Measurements from ENCODE around the gene TNNC1.

TNNC1 gene

DNA sequence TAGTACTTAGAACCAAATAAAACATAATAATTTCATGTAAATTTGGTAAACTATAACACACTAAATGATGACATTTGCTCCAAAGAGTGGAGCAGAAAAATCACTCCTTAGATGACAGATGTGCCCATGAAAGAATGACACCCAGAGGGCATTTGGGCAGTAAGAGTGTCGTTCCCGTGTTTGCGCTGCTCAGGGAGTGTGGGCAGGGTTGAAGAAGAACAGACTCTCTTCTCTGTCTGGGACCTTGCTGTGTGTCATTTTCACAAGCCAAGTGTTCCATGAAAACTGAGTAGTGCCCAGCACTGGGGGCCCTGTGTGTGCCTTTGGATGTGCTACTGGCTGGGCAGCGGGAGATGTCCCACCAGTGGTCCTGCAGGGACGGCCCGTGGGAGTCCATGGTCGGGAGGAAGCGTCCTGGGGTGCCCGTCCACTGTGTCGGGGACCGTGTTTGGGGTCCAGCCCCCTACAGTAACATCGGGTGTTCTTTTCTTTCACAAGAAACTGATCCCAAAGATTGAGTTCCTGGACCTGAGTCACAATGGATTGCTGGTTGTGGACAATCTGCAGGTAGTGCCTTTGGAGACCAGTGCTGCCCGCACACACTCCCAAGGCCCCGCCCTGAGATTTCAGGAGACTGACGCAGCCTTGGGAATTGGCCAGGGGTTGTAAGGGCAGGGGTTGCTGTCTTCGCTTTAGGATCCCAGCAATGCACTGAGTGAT, 23.4 kb upstream of the TNNC1 start:
- TF ChIP-seq, protein P1, sequence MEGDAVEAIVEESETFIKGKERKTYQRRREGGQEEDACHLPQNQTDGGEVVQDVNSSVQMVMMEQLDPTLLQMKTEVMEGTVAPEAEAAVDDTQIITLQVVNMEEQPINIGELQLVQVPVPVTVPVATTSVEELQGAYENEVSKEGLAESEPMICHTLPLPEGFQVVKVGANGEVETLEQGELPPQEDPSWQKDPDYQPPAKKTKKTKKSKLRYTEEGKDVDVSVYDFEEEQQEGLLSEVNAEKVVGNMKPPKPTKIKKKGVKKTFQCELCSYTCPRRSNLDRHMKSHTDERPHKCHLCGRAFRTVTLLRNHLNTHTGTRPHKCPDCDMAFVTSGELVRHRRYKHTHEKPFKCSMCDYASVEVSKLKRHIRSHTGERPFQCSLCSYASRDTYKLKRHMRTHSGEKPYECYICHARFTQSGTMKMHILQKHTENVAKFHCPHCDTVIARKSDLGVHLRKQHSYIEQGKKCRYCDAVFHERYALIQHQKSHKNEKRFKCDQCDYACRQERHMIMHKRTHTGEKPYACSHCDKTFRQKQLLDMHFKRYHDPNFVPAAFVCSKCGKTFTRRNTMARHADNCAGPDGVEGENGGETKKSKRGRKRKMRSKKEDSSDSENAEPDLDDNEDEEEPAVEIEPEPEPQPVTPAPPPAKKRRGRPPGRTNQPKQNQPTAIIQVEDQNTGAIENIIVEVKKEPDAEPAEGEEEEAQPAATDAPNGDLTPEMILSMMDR (conservative IDR thresholded peaks at IDR 0.05; ENCODE audit: low read depth, low read length) = no peak
- H3K36me3 ChIP-seq (ENCODE audit: insufficient read depth) = no peaks in the 10 kb centered on the region
- no peak overlapping the region for H3K27ac ChIP-seq
- H3K9ac ChIP-seq = no peak overlapping the region
- no peaks in the 10 kb centered on the region for H3K27me3 ChIP-seq (ENCODE audit: insufficient read depth, low read depth)
- no peaks in the 10 kb centered on the region for H4K20me1 ChIP-seq (ENCODE audit: insufficient read depth)
- H3K79me2 ChIP-seq (ENCODE audit: insufficient read depth, low read depth) = no peaks in the 10 kb centered on the region
- no peak overlapping the region for H2AFZ ChIP-seq (ENCODE audit: low read depth)
- H3K4me3 ChIP-seq (IDR thresholded peaks at IDR 0.05; ENCODE audit: insufficient read depth, low read depth, low read length) = no peak overlapping the region
- no peaks in the 10 kb centered on the region for H3K4me1 ChIP-seq (ENCODE audit: low read depth, poor library complexity, severe bottlenecking)
- H3K4me2 ChIP-seq = no peak overlapping the region

GRCh38 chr3:52473026-52473425, 19.2 kb upstream of the TNNC1 start:
- Histone ChIP-seq H3K27me3 (ENCODE audit: insufficient read depth, low read depth) (no peaks in the 10 kb centered on the region), H3K27ac (no peak overlapping the region), H3K4me3 (IDR thresholded peaks at IDR 0.05; ENCODE audit: insufficient read depth, low read depth, low read length) (no peak overlapping the region), H3K4me1 (ENCODE audit: low read depth, poor library complexity, severe bottlenecking) (peaks cover 18% of the 10 kb centered on the region), H3K79me2 (ENCODE audit: insufficient read depth, low read depth) (no peaks in the 10 kb centered on the region), H4K20me1 (ENCODE audit: insufficient read depth) (no peaks in the 10 kb centered on the region), H3K9ac (no peak overlapping the region), H3K36me3 (ENCODE audit: insufficient read depth) (no peaks in the 10 kb centered on the region), H2AFZ (ENCODE audit: low read depth) (no peak overlapping the region), H3K4me2 (no peak overlapping the region)
- TF ChIP-seq, protein P1 (conservative IDR thresholded peaks at IDR 0.05; ENCODE audit: low read depth, low read length) = no peak

GRCh38 chr3:52472239-52473000, 18.6 kb upstream of the TNNC1 start:
- Histone ChIP-seq H3K27me3 (ENCODE audit: insufficient read depth, low read depth) (no peaks in the 10 kb centered on the region), H3K4me3 (IDR thresholded peaks at IDR 0.05; ENCODE audit: insufficient read depth, low read depth, low read length) (no peak overlapping the region), H3K9ac (no peak overlapping the region), H2AFZ (ENCODE audit: low read depth) (no peak overlapping the region), H3K4me1 (ENCODE audit: low read depth, poor library complexity, severe bottlenecking) (peaks cover 22% of the 10 kb centered on the region), H3K27ac (no peak overlapping the region), H3K36me3 (ENCODE audit: insufficient read depth) (no peaks in the 10 kb centered on the region), H4K20me1 (ENCODE audit: insufficient read depth) (no peaks in the 10 kb centered on the region), H3K79me2 (ENCODE audit: insufficient read depth, low read depth) (no peaks in the 10 kb centered on the region), H3K4me2 (no peak overlapping the region)
- TF ChIP-seq, protein P1 (conservative IDR thresholded peaks at IDR 0.05; ENCODE audit: low read depth, low read length) = no peak

GRCh38 chr3:52471371-52472238, 17.8 kb upstream of the TNNC1 start:
- peaks cover 22% of the 10 kb centered on the region for H3K4me1 ChIP-seq (ENCODE audit: low read depth, poor library complexity, severe bottlenecking)
- no peaks in the 10 kb centered on the region for H3K27me3 ChIP-seq (ENCODE audit: insufficient read depth, low read depth)
- H4K20me1 ChIP-seq (ENCODE audit: insufficient read depth) = no peaks in the 10 kb centered on the region
- TF ChIP-seq, protein P1 (conservative IDR thresholded peaks at IDR 0.05; ENCODE audit: low read depth, low read length) = no peak
- H3K4me3 ChIP-seq (IDR thresholded peaks at IDR 0.05; ENCODE audit: insufficient read depth, low read depth, low read length) = no peak overlapping the region
- H3K4me2 ChIP-seq = no peak overlapping the region
- no peak overlapping the region for H2AFZ ChIP-seq (ENCODE audit: low read depth)
- no peak overlapping the region for H3K27ac ChIP-seq
- no peak overlapping the region for H3K9ac ChIP-seq
- H3K36me3 ChIP-seq (ENCODE audit: insufficient read depth) = no peaks in the 10 kb centered on the region
- no peaks in the 10 kb centered on the region for H3K79me2 ChIP-seq (ENCODE audit: insufficient read depth, low read depth)
